MCF 10A (cell line): Measurements from ENCODE around the gene CEMIP. TPM values are rescaled to one million over a fixed set of nuclear protein-coding genes. Genes with fewer than 3 reads are reported as not detected.

Source experiments
- BruUV-seq: library from RNA; stranded (reverse); fragments of 400-500 nt; replicated peaks from 2 replicates; lab custom pipeline; 2021; lab: Mats Ljungman, UMichigan
- CTCF ChIA-PET: fragments of 300-600 bp; sonication (Branson Sonifier 250); formaldehyde crosslinking; extraction: SDS; loops from one replicate; lab custom pipeline; 2021; ENCODE audit warnings: antibody characterized with exemption, inconsistent platforms; lab: Yijun Ruan, JAX
- POLR2A ChIA-PET: fragments of 300-600, 350-650 bp; sonication (Branson Sonifier 250); formaldehyde crosslinking; extraction: SDS; loops from one replicate; lab custom pipeline; 2020; ENCODE audit warnings: antibody characterized with exemption, inconsistent platforms; lab: Yijun Ruan, JAX
- DNase-seq: peaks from one replicate; pipeline ENCODE4 v3.0.0-alpha.2; 2018; ENCODE audit not compliant: unreplicated experiment
- H3K27ac Mint-ChIP-seq: one replicate; pipeline ENCODE4 v1.8.0; 2022; ENCODE audit warnings: mild to moderate bottlenecking, low read depth, mixed read lengths; ENCODE audit not compliant: unreplicated experiment
- H3K27me3 Mint-ChIP-seq: one replicate; pipeline ENCODE4 v1.8.0; 2022; ENCODE audit warnings: mixed read lengths; ENCODE audit not compliant: insufficient read depth, unreplicated experiment
- H3K36me3 Mint-ChIP-seq: one replicate; pipeline ENCODE4 v1.8.0; 2022; ENCODE audit warnings: mild to moderate bottlenecking, moderate library complexity, mixed read lengths; ENCODE audit not compliant: insufficient read depth, unreplicated experiment
- H3K4me1 Mint-ChIP-seq: one replicate; pipeline ENCODE4 v1.8.0; 2022; ENCODE audit warnings: mixed read lengths; ENCODE audit not compliant: insufficient read depth, unreplicated experiment
- H3K4me3 Mint-ChIP-seq: one replicate; pipeline ENCODE4 v1.8.0; 2022; ENCODE audit warnings: mild to moderate bottlenecking, moderate library complexity, mixed read lengths; ENCODE audit not compliant: unreplicated experiment
- H3K9me3 Mint-ChIP-seq: one replicate; pipeline ENCODE4 v1.8.0; 2022; ENCODE audit warnings: mixed read lengths; ENCODE audit not compliant: unreplicated experiment
- intact Hi-C: fragments of 100-400 bp; cut with micrococcal nuclease; formaldehyde crosslinking; loops from 2 replicates; pipeline ENCODE4 v1.14.1; 2022
- total RNA-seq: library from RNA; stranded (reverse); gene quantifications from 2 replicates; pipeline ENCODE4 v1.2.3, GENCODE V29; 2022
- TF ChIP-seq, protein P1 (sequence below): fragments of 200-600 bp; IDR thresholded peaks from one replicate; pipeline ENCODE4 v1.8.0; 2022; ENCODE audit warnings: antibody characterized with exemption, mild to moderate bottlenecking; ENCODE audit not compliant: unreplicated experiment

The CEMIP gene
- total RNA-seq, 1 experiment from 2014 or later = 0.14 TPM

GRCh38 chr15:80911821-80912220 lies 132.7 kb downstream of the CEMIP start:
- no peak overlapping the region for H3K4me3 Mint-ChIP-seq
- POLR2A ChIA-PET = interaction anchor here (0.6 kb wide), 1 partner anchor 291 kb away, joined by 3 read pairs; no protein-coding TSS in a partner anchor

GRCh38 chr15:80912673-80913072 lies 133.5 kb downstream of the CEMIP start:
- DNase-seq = no peak
- no TSS peak for BruUV-seq
- TF ChIP-seq, protein P1, sequence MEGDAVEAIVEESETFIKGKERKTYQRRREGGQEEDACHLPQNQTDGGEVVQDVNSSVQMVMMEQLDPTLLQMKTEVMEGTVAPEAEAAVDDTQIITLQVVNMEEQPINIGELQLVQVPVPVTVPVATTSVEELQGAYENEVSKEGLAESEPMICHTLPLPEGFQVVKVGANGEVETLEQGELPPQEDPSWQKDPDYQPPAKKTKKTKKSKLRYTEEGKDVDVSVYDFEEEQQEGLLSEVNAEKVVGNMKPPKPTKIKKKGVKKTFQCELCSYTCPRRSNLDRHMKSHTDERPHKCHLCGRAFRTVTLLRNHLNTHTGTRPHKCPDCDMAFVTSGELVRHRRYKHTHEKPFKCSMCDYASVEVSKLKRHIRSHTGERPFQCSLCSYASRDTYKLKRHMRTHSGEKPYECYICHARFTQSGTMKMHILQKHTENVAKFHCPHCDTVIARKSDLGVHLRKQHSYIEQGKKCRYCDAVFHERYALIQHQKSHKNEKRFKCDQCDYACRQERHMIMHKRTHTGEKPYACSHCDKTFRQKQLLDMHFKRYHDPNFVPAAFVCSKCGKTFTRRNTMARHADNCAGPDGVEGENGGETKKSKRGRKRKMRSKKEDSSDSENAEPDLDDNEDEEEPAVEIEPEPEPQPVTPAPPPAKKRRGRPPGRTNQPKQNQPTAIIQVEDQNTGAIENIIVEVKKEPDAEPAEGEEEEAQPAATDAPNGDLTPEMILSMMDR = no peak
- H3K27me3 Mint-ChIP-seq = no peaks in the 10 kb centered on the region
- H3K4me3 Mint-ChIP-seq = no peak overlapping the region
- ChIA-PET POLR2A (interaction anchor here (0.6 kb wide), 1 partner anchor 24 kb away, joined by 3 read pairs; no protein-coding TSS in a partner anchor), CTCF (no interaction called here)
- peaks cover 7% of the 10 kb centered on the region for H3K9me3 Mint-ChIP-seq
- intact Hi-C loops = no loop called here
- H3K36me3 Mint-ChIP-seq = no peaks in the 10 kb centered on the region
- no peaks in the 10 kb centered on the region for H3K4me1 Mint-ChIP-seq
- H3K27ac Mint-ChIP-seq = no peak overlapping the region

More at GRCh38 chr15:80911821-80912220, 132.7 kb downstream of the CEMIP start:
- H3K4me1 Mint-ChIP-seq = peaks cover 2% of the 10 kb centered on the region
- no peaks in the 10 kb centered on the region for H3K36me3 Mint-ChIP-seq
- peaks cover 7% of the 10 kb centered on the region for H3K9me3 Mint-ChIP-seq
- no peaks in the 10 kb centered on the region for H3K27me3 Mint-ChIP-seq
- H3K27ac Mint-ChIP-seq = no peak overlapping the region
- no TSS peak for BruUV-seq
- TF ChIP-seq, protein P1 = no peak
- CTCF ChIA-PET = interaction anchor here (0.5 to 0.6 kb wide), 2 partner anchors 22 to 199 kb away, joined by 3 read pairs; no protein-coding TSS in a partner anchor
- intact Hi-C loops = loop anchor here (1.0 kb wide), 1 partner anchor 58 kb away; no protein-coding TSS in a partner anchor
- DNase-seq = no peak

DNA sequence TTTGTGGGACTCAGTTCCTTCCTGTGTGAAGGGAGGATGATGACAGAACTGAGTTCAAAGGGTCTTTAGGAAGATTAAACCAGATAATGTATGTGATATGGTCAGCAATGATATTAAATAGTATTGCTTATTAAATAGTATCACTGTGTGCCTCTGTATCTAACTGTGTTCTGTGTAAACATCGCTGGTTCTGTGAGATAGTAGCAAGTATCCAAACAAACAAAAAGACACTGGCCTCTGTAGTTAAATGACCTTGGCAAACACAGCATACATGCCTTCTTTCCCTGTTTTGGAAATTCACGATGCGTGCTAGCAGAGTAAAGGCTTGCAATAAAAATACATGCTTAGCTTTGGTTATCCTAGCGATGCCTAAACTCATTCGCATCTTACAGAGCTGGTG lies 134.4 kb downstream of the CEMIP start:
- CTCF ChIA-PET = interaction anchor here (0.7 kb wide), 1 partner anchor 134 kb away, joined by 3 read pairs; the partner anchor contains the start of gene CEMIP
- TF ChIP-seq, protein P1 = no peak
- no peak overlapping the region for H3K4me3 Mint-ChIP-seq
- H3K27ac Mint-ChIP-seq = no peak overlapping the region
- H3K9me3 Mint-ChIP-seq = peaks cover 7% of the 10 kb centered on the region
- POLR2A ChIA-PET = no interaction called here
- no peaks in the 10 kb centered on the region for H3K36me3 Mint-ChIP-seq
- H3K27me3 Mint-ChIP-seq = no peaks in the 10 kb centered on the region
- BruUV-seq = no TSS peak
- no peaks in the 10 kb centered on the region for H3K4me1 Mint-ChIP-seq
- intact Hi-C loops = no loop called here
- DNase-seq = no peak

DNA sequence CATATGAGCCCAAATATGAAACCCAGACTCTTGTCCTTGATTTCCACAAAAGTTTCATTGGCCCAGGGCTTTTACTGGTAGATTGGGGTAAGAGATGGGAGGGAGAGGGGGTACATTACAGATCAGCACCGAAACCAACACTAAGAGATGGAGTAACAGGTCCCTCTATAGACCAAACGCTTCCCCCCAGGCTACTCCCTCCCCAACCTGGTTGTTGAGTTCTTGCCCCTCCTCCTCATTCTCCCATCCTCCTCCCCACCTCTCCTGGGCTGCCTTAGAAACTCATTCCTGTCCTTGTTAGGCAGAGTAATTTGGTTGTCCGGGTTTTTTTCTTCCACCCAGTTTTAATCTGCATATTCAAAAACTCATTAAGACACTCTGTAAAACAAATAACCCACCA lies 136.3 kb downstream of the CEMIP start:
- H3K9me3 Mint-ChIP-seq = no peaks in the 10 kb centered on the region
- TF ChIP-seq, protein P1 = no peak
- H3K27ac Mint-ChIP-seq = no peak overlapping the region
- no peak overlapping the region for H3K4me3 Mint-ChIP-seq
- no peaks in the 10 kb centered on the region for H3K27me3 Mint-ChIP-seq
- POLR2A ChIA-PET = no interaction called here
- H3K4me1 Mint-ChIP-seq = no peaks in the 10 kb centered on the region
- DNase-seq = no peak
- CTCF ChIA-PET = interaction anchor here (0.6 kb wide), 1 partner anchor 1735 kb away, joined by 4 read pairs; no protein-coding TSS in a partner anchor
- no TSS peak for BruUV-seq
- intact Hi-C loops = no loop called here
- no peaks in the 10 kb centered on the region for H3K36me3 Mint-ChIP-seq
